RWPE1 (cell line): ENCODE results near the gene SEMA3A.

Experiments used
- CTCF ChIA-PET: fragments of 350-600 bp; sonication (Branson Sonifier 250); formaldehyde crosslinking; extraction: SDS; loops from one replicate; lab custom pipeline; 2021; lab: Yijun Ruan, JAX
- POLR2A ChIA-PET: fragments of 400-600 bp; formaldehyde crosslinking; extraction: SDS; loops from one replicate; lab custom pipeline; 2020; ENCODE audit warnings: antibody characterized with exemption; ENCODE audit not compliant: low non-redundant PET; lab: Yijun Ruan, JAX
- DNase-seq: peaks from one replicate; pipeline ENCODE4 v3.0.0; 2012; ENCODE audit warnings: low spot score
- H3K27ac ChIP-seq: fragments of 450-650 bp; 2 replicates; pipeline ENCODE4 v1.5.1; 2017
- TF ChIP-seq, protein P1 (sequence below): fragments of 450-650 bp; conservative IDR thresholded peaks from 2 replicates; pipeline ENCODE4 v1.5.1; 2017; ENCODE audit warnings: low read depth, mild to moderate bottlenecking

The SEMA3A gene

DNA sequence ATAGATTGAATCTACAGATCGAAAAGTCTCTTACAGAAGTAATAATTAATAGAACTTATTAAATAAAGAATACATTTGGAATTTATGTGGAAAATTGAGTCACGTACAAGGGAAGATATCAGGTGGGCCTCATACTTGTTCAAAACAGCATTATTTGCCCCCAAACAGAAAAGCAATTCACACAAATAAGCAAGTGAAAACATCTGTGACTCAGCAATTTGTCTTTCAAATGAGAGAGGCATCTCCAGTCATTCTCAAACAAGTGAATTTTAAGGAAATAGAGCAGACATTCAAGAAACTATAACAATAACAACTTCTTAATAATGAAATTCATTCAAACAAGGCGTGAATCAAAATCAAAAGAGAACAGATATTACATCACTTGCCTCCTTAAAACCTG lies 50.1 kb downstream of the SEMA3A start:
- TF ChIP-seq, protein P1, sequence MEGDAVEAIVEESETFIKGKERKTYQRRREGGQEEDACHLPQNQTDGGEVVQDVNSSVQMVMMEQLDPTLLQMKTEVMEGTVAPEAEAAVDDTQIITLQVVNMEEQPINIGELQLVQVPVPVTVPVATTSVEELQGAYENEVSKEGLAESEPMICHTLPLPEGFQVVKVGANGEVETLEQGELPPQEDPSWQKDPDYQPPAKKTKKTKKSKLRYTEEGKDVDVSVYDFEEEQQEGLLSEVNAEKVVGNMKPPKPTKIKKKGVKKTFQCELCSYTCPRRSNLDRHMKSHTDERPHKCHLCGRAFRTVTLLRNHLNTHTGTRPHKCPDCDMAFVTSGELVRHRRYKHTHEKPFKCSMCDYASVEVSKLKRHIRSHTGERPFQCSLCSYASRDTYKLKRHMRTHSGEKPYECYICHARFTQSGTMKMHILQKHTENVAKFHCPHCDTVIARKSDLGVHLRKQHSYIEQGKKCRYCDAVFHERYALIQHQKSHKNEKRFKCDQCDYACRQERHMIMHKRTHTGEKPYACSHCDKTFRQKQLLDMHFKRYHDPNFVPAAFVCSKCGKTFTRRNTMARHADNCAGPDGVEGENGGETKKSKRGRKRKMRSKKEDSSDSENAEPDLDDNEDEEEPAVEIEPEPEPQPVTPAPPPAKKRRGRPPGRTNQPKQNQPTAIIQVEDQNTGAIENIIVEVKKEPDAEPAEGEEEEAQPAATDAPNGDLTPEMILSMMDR: no peak
- no peak for DNase-seq
- POLR2A ChIA-PET: no interaction called here
- H3K27ac ChIP-seq: no peak overlapping the region
- CTCF ChIA-PET: no interaction called here

DNA sequence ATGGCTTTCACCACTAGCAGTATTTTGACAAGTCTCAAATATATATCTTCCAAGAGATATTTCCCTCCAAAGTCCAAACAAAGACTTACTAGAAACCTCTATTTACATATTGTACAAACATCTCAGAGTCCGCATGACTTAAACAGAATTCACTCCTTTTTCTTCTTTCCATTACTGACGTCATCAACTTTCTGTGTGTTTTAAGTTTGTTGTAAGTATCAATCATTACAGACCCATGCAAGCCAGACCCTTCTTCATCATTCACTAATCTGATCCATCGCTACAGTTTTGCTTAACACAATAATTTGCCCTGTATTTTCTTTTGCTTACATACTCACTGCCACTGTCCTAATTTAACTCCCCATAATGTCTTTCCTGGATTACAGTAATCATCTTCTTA lies 51.9 kb downstream of the SEMA3A start:
- ChIA-PET CTCF (no interaction called here), POLR2A (no interaction called here)
- no peak for DNase-seq
- TF ChIP-seq, protein P1: no peak
- no peak overlapping the region for H3K27ac ChIP-seq

DNA sequence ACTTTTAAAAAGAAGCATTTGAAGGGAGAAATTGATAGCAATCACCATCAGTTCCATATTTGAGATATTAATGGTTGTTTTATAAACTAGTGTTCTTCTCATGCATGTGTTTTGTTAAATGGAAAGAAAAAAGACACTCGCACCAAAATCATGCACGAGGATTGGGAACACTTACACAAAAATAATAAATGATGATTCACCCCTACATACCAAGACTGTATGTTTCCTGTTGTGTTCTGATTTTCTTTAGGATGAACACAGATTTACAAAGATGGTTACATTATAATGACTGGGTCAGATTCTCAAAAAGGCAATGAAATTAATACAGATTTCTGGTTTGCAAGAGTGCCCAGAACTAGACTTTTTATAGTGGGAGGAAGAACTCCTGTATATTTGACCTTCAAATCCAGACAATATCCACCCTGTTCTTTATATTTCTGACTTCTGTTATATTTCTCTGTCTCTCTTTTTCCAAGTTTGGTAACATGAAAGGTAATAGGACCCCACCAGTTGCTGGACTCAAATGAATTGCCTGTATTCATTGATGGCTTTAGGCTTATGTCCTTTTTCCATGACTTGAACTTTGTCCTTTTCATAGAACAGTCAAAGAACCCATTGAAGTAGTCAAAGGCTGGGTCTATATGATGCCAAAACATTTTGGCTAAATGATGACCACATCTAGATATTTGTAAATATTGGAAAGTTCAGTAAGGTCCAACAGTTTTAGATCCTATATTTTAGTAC lies 54.4 kb downstream of the SEMA3A start:
- no peak overlapping the region for H3K27ac ChIP-seq
- ChIA-PET CTCF (no interaction called here), POLR2A (no interaction called here)
- TF ChIP-seq, protein P1: no peak
- no peak for DNase-seq

DNA sequence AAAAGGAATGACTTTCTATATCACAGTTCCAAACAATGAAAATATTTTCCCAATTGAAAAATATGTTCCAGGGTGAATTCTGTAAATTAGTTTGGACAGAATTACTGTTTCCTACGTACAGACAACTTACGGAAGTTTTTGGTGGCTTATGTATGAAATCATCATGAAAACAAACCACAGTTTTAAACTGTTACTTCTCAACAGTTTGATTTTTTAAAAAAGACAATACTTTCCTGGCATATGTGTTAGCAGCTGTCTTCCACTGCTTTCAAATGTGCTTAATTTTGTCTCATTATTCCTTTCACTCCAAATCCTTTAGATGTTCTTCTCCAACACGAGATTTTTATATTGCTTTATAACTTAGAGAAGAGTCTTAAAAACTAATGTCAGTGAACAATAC lies 56.2 kb downstream of the SEMA3A start:
- ChIA-PET CTCF (no interaction called here), POLR2A (no interaction called here)
- no peak overlapping the region for H3K27ac ChIP-seq
- no peak for DNase-seq
- TF ChIP-seq, protein P1: no peak

DNA sequence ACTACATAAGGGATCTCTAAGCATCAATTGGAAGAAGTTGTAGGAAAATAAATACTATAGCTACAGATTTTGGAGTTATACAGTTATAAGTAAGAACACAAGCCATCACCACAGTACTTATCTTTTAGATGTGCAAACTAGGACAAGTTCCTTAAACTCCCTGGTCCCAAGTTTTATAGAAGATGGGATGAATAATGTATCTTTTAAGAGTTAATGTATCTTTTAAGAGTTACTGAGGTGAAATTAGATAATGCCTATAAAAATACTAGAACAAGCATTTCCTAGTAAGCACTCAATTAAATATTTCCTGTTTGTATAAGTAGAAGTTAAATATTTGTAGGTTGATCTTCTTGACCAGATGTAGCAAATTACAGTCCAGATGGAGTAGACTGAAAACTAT lies 56.8 kb downstream of the SEMA3A start:
- DNase-seq: no peak
- TF ChIP-seq, protein P1: no peak
- ChIA-PET CTCF (interaction anchor here (0.7 kb wide), 1 partner anchor 81 kb away, joined by 3 read pairs; no protein-coding TSS in a partner anchor), POLR2A (no interaction called here)
- H3K27ac ChIP-seq: no peak overlapping the region

DNA sequence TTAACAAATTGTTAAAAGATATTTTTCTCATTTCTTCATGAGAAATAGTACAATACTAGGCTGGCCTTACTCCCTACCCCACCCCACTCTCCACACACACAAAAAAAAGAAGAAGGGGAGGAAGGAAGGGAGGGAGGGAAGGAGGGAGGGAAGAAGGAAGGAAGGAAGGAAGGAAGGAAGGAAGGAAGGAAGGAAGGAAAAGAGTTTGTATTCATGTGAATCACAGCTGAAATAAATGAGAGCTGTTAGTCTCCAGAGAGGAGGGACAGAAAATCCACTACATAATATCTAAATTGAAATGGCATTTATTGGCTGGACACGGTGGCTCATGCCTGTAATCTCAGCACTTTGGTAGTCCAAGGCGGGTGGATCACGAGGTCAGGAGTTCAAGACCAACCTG lies 57.8 kb downstream of the SEMA3A start:
- DNase-seq: no peak
- TF ChIP-seq, protein P1: no peak
- ChIA-PET CTCF (no interaction called here), POLR2A (no interaction called here)
- no peak overlapping the region for H3K27ac ChIP-seq
